NCI-H1092 (cell line): Measurements from ENCODE around the gene STS.

Experiments used
- DNase-seq: peaks from one replicate; lab custom pipeline; 2025; lab: John Stamatoyannopoulos, UW

STS gene

GRCh38 chrX:7179446-7179845 is 31.9 kb downstream of the STS start:
- DNase-seq = no peak

- DNase-seq = no peak
These were observed 37.3 kb downstream of the STS start for GRCh38 chrX:7184816-7185215.

GRCh38 chrX:7188672-7189071 is 41.2 kb downstream of the STS start:
- DNase-seq = no peak

- no peak for DNase-seq
These were observed 42.6 kb downstream of the STS start for GRCh38 chrX:7190157-7190556.

- no peak for DNase-seq
These were observed 44.2 kb downstream of the STS start for GRCh38 chrX:7191681-7192110.

- no peak for DNase-seq
These were observed 45.4 kb downstream of the STS start for GRCh38 chrX:7192871-7193270.

GRCh38 chrX:7194606-7195005 is 47.1 kb downstream of the STS start:
- DNase-seq = no peak
